Memory B cell (primary cell): ENCODE data around the gene RHD.
"Not testable (repeated sequence)": the region's sequence is repeated elsewhere in the genome, so short reads cannot be mapped to it uniquely, and the experiment has no call there.

Source experiments
- ATAC-seq: fragments of 150-1000 bp; cut with Tn5 transposase; 2 replicates; pipeline ENCODE4 v1.10.0; 2021; ENCODE audit warnings: low read depth, mild to moderate bottlenecking, moderate library complexity
- DNase-seq, 2 donors: peaks; one replicate each; pipeline ENCODE4 v3.0.0; 2022; ENCODE audit warnings: low spot score in 2 of 2
- H3K27ac Mint-ChIP-seq: one replicate; pipeline ENCODE4 v1.8.0; 2022; ENCODE audit warnings: mild to moderate bottlenecking, moderate library complexity, mixed read lengths
- H3K27me3 Mint-ChIP-seq: one replicate; pipeline ENCODE4 v1.8.0; 2022; ENCODE audit warnings: mixed read lengths
- H3K36me3 Mint-ChIP-seq: one replicate; pipeline ENCODE4 v1.8.0; 2022; ENCODE audit warnings: mild to moderate bottlenecking, mixed read lengths
- H3K4me1 Mint-ChIP-seq: one replicate; pipeline ENCODE4 v1.8.0; 2022; ENCODE audit warnings: mixed read lengths
- H3K4me3 Mint-ChIP-seq: one replicate; pipeline ENCODE4 v1.8.0; 2022; ENCODE audit warnings: mild to moderate bottlenecking, moderate library complexity, mixed read lengths
- H3K9me3 Mint-ChIP-seq: one replicate; pipeline ENCODE4 v1.8.0; 2022; ENCODE audit warnings: mixed read lengths

Gene RHD

DNA sequence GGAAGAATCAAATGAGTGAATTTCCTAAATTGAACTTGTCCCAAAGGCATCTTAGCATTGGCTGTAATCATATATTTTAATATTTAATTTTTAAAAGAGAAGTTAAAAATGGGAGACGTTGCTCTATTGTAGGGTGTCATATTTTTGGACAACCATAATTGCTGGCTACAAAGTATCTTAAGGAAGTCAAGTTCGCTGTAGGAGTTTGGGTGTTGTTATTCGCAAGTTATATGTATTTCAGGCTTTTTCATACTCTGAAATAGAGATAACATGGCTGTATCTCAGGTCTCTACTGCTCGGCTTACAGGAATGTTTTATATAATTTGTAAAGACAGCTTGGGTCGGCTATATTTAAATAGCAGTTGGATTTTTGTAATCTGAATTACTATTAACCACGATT lies 66.7 kb downstream of the RHD start:
- peaks cover 5% of the 10 kb centered on the region for H3K36me3 Mint-ChIP-seq
- no peak for ATAC-seq
- H3K9me3 Mint-ChIP-seq = no peaks in the 10 kb centered on the region
- H3K27me3 Mint-ChIP-seq = no peaks in the 10 kb centered on the region
- H3K4me1 Mint-ChIP-seq = peaks cover 11% of the 10 kb centered on the region
- DNase-seq = no peak
- peak overlapping the region; percentile 94 for H3K27ac Mint-ChIP-seq
- H3K4me3 Mint-ChIP-seq = peak overlapping the region; percentile 96

DNA sequence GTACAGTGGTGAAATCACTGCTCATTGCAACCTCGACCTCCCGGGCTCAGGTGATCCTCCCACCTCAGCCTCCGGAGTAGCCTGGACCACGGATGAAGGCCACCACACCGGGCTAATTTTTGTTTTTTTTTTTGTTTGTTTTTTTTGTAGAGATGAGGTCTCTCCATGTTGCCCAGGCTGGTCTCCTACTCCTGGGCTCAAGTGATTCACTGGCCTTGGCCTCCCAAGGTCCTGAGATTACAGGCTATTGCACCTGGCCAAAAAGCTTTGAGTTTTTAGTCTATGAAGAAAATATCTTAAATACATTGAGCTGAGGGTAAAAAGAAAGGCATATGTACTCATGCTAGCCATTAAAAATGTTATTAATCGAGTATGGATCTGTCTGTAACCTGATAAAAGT lies 69.4 kb downstream of the RHD start:
- Mint-ChIP-seq H3K36me3 (peaks cover 11% of the 10 kb centered on the region), H3K4me1 (peaks cover 11% of the 10 kb centered on the region), H3K27me3 (no peaks in the 10 kb centered on the region), H3K27ac (no peak overlapping the region), H3K9me3 (no peaks in the 10 kb centered on the region), H3K4me3 (no peak overlapping the region)
- ATAC-seq (no peak), DNase-seq (no peak)

DNA sequence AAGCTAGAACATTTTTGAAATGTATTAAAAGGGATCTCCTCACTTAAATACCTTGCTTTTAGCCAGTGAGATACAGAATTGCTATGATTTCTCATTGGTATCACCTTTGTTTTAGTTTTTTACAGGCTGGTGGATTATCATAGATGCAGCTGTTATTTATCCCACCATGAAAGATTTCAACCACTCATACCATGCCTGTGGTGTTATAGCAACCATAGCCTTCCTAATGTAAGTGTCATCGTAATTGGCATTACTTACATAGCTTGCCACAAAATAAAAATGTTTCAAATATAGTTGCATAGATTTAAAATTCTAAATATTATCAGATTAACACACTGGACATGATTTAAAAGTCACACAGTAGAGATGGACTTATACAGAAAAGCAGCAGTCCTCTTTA lies 70.5 kb downstream of the RHD start:
- Mint-ChIP-seq H3K9me3 (no peaks in the 10 kb centered on the region), H3K36me3 (peaks cover 16% of the 10 kb centered on the region), H3K4me1 (peaks cover 11% of the 10 kb centered on the region), H3K4me3 (no peak overlapping the region), H3K27me3 (no peaks in the 10 kb centered on the region), H3K27ac (no peak overlapping the region)
- ATAC-seq (no peak), DNase-seq (no peak)

DNA sequence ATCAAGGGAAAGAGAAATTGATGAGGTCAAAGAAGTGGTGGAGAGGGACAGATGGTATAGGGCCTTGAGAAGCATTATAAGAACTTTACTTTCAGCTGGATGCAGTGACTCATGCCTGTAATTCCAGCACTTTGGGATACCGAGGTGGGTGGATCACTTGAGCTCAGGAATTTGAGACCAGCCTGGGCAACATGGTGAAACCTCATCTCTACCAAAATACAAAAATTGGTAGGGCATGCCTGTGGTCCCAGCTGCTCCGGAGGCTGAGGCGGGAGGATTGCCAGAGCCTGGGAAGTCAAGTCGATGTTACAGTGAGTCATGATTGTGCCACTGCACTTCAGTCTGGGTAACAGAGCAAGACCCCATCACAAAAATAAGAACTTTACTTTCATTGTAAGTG lies 71.6 kb downstream of the RHD start:
- H3K4me1 Mint-ChIP-seq = peaks cover 13% of the 10 kb centered on the region
- no peaks in the 10 kb centered on the region for H3K27me3 Mint-ChIP-seq
- no peak for DNase-seq
- ATAC-seq = no peak
- H3K9me3 Mint-ChIP-seq = no peaks in the 10 kb centered on the region
- peaks cover 17% of the 10 kb centered on the region for H3K36me3 Mint-ChIP-seq
- H3K4me3 Mint-ChIP-seq = no peak overlapping the region
- H3K27ac Mint-ChIP-seq = no peak overlapping the region

DNA sequence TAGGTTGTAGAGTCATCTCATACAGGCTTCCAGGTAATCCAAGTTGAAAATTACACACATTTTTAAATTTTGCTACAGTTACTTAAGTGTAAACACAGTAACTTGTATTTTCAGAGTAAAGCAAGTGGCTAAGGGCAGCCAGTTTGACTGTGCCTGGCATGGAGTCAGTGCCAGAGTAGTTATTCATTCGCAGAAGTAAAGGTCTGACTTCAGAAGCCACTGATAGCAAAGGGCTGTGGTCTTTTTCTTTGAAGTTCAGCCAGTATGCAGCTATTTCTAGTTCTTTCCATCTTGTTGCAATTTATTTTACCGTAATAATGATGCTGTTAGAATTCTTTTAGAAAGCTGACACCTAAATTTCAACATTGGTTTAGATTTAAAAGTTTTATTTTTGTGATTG lies 75.2 kb downstream of the RHD start:
- Mint-ChIP-seq H3K4me3 (no peak overlapping the region), H3K27me3 (no peaks in the 10 kb centered on the region), H3K9me3 (no peaks in the 10 kb centered on the region), H3K36me3 (peaks cover 23% of the 10 kb centered on the region), H3K4me1 (peaks cover 8% of the 10 kb centered on the region), H3K27ac (no peak overlapping the region)
- DNase-seq (no peak), ATAC-seq (no peak)

DNA sequence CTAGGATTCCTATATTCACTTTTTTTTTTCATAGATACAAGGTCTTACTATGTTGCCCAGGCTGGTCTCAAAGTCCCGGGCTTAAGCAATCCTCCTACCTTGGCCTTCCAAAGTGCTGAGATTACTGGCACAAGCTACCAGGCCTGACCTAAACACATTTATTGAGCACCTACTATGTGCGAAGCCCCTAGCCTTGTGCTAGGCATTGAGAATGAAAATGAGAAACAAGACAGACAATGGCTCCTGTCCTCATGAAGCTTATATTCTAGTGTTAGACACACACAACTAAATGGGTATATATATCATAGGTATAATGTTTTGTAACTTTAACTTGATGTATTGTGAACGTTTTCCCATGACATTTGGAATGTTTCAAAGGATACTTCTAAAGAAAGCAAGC lies 77.3 kb downstream of the RHD start:
- Mint-ChIP-seq H3K9me3 (no peaks in the 10 kb centered on the region), H3K27ac (no peak overlapping the region), H3K4me1 (peaks cover 2% of the 10 kb centered on the region), H3K27me3 (no peaks in the 10 kb centered on the region), H3K36me3 (peaks cover 20% of the 10 kb centered on the region), H3K4me3 (no peak overlapping the region)
- DNase-seq (no peak), ATAC-seq (no peak)

DNA sequence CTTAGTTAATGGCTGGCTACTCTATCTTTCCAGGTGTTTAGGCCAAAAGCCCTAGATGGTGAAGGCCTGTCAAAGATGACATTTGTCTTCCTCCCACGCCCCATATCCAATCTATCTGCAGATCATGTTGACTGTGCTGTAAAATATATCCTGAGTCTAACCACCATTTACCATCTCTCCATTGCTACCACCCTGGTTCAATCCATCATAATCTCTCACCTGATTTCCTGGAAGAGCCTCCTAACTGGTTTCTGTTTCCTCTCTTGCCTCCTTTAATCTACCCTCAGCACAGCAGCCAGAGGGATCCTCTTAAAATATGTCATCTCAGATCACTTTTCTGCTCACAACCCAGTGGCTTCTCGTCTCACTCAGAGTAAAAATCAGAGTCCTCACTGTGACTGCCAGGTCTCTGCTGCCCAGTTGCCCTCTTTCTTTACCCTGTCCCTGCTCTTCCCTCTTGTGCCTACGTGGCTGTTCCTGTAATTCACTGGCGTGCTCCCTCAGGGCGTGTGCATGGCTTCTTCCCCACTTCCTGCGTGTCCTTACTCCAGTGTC lies 83.6 kb downstream of the RHD start:
- DNase-seq (no peak), ATAC-seq (no peak)
- H3K4me1 Mint-ChIP-seq = peaks cover 6% of the 10 kb centered on the region
- H3K27me3 Mint-ChIP-seq = no peaks in the 10 kb centered on the region
- no peaks in the 10 kb centered on the region for H3K9me3 Mint-ChIP-seq
- H3K27ac Mint-ChIP-seq = peak overlapping the region; percentile 80
- no peak overlapping the region for H3K4me3 Mint-ChIP-seq
- H3K36me3 Mint-ChIP-seq = peaks cover 20% of the 10 kb centered on the region

DNA sequence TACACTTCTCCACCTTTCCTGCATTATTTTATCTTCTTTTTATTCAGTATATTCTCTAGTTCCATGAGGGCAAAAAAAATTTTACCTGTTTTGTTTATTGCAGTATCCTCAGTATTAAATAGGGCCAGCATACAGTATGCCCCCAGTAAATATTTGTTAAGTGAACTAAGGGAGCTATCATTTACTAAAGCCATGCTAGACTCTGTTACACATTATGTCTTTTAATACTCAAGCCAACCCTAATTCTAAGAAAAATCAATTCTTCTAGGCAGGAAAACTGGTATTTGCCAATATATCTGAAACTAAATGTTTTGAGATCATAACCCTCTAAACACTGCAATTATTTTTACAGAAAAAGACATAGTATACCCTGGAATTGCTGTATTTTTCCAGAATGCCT lies 84.1 kb downstream of the RHD start:
- Mint-ChIP-seq H3K9me3 (no peaks in the 10 kb centered on the region), H3K4me3 (no peak overlapping the region), H3K36me3 (peaks cover 24% of the 10 kb centered on the region), H3K27me3 (no peaks in the 10 kb centered on the region), H3K4me1 (peaks cover 6% of the 10 kb centered on the region), H3K27ac (peak overlapping the region; percentile 80)
- ATAC-seq (no peak), DNase-seq (no peak)

DNA sequence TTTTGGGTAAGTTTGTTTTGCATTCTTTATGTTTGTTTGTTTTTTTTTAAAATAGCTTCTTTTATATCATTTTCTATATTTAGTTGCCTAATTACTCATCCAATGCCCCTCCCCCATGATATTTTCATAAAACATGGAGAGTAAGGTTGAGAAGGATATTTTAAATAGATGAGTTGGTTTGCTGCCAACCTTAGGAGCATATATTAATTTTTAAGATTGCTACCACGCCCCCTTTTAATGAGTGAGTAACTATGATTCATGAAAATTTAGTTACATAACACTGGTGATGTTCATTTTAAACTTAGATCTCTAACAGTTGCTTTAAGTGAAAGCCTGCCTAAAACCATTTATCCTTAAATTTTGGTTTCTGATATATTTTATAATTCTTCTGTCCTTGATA lies 84.5 kb downstream of the RHD start:
- Mint-ChIP-seq H3K4me3 (no peak overlapping the region), H3K9me3 (no peaks in the 10 kb centered on the region), H3K4me1 (peaks cover 6% of the 10 kb centered on the region), H3K27me3 (no peaks in the 10 kb centered on the region), H3K36me3 (peaks cover 28% of the 10 kb centered on the region), H3K27ac (peak overlapping the region; percentile 11)
- ATAC-seq = no peak
- DNase-seq = no peak

DNA sequence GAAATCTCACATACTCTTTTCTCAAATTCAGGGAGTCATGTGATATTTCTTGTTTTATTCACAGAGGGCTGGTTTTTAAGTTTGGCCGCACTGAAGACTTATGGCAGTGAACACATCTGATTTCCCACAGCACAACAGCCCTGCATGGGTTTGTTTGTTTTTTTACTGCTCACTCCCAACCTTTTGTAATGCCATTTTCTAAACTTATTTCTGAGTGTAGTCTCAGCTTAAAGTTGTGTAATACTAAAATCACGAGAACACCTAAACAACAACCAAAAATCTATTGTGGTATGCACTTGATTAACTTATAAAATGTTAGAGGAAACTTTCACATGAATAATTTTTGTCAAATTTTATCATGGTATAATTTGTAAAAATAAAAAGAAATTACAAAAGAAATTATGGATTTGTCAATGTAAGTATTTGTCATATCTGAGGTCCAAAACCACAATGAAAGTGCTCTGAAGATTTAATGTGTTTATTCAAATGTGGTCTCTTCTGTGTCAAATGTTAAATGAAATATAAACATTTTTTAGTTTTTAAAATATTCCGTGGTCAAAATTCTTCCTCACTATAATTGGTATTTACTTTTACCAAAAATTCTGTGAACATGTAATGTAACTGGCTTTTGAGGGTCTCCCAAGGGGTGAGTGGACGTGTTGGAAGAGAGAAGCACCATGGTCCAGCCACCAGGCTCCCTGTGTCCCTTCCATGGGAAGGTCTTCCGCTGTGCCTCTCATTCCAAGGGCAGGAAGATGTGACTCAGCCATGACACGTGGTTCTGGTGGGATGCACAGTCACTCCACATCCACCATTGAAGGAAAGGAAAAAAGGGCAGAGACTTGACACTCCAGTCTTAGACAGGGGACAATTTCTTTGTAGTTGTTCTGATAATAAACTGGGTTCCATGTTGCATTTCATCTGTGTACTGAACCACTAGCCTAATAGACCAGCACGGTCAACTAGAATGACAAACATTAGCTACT lies 88.6 kb downstream of the RHD start:
- no peak overlapping the region for H3K27ac Mint-ChIP-seq
- no peaks in the 10 kb centered on the region for H3K9me3 Mint-ChIP-seq
- DNase-seq (no peak), ATAC-seq (no peak)
- H3K4me1 Mint-ChIP-seq = peaks cover 4% of the 10 kb centered on the region
- no peak overlapping the region for H3K4me3 Mint-ChIP-seq
- H3K27me3 Mint-ChIP-seq = no peaks in the 10 kb centered on the region
- H3K36me3 Mint-ChIP-seq = peaks cover 20% of the 10 kb centered on the region

DNA sequence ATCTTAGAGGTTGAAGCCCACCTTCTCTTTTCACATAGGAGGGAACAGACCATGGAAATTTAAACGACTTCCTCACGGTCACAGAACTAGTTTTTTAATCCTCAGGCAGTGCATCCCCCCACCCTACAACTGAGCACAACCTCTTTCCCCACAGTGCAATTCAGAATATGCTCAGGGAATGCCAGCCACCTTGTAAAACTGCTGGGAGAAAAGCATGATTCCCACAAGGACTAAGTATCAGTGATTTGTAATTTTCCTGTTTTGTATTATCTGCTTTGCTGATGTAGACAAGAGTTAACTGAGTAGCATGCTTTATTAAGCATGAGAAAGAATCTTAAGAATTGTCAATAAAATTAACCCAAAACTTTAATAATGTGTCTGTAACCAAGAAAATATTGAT lies 89.6 kb downstream of the RHD start:
- Mint-ChIP-seq H3K4me3 (no peak overlapping the region), H3K4me1 (no peaks in the 10 kb centered on the region), H3K27me3 (no peaks in the 10 kb centered on the region), H3K36me3 (peaks cover 15% of the 10 kb centered on the region), H3K9me3 (no peaks in the 10 kb centered on the region), H3K27ac (no peak overlapping the region)
- ATAC-seq = no peak
- no peak for DNase-seq

DNA sequence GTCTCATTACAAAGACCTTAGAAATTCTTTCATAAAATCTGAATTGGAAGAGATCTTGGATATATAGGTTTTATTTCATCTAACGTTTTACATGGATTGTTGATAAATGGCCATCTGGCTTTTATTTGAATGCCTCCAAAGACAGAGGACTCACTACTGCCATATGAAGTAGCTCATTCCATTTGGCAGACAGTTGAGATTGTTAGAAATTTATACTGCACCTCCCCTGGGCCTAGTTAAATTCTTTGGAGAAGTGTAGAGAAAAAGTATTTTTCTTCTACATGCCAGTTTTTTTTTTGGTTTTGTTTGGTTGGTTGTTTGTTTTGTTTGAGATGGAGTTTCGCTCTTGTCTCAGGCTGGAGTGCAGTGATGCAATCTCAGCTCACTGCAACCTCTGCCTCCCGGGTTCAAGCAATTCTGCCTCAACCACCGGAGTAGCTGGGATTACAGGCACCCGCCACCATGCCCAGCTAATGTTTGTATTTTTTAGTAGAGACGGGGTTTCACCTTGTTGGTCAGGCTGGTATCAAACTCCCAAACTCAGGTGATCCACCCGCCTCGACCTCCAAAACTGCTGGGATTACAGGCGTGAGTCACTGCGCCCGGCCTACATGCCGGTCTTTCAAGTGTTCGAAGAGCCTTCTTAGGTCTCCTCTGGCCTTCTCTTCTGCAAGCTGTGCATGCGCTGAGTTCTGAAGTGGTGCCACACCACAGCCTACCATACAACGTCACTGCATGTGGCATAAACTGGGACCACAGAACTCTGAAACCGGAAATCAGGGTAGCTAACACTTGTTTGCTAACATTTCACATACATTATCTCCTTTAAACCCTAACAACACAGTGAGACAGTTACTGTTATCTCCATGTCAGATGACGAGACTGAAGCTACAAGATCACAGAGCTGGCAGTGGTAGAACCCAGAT lies 90.6 kb downstream of the RHD start:
- not testable (repeated sequence) for ATAC-seq, H3K9me3 Mint-ChIP-seq, H3K4me1 Mint-ChIP-seq, DNase-seq, H3K27me3 Mint-ChIP-seq, H3K4me3 Mint-ChIP-seq, H3K27ac Mint-ChIP-seq
- H3K36me3 Mint-ChIP-seq = peaks cover 15% of the 10 kb centered on the region

DNA sequence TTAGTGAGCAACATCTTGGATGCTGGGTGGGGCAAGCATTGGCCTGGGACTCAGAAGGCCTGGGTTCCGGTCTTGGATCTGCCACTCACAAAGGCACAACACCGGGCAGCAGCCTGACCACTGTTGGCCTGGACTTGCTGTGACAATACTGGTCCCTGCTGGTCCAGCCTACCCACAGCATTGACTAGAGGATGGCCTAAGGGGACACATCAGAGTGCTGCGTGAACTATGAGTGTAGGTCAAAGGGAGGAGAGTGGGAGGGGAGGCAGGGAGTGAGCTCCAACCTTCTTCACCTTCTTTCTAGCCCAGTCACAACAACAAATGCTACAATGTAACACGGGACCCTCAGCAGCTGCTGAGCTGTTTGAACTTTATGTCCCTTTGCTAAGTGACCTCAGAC lies 96.9 kb downstream of the RHD start:
- Mint-ChIP-seq H3K36me3 (no peaks in the 10 kb centered on the region), H3K4me3 (no peak overlapping the region), H3K27ac (no peak overlapping the region), H3K27me3 (no peaks in the 10 kb centered on the region), H3K9me3 (no peaks in the 10 kb centered on the region), H3K4me1 (no peaks in the 10 kb centered on the region)
- no peak for DNase-seq
- no peak for ATAC-seq

DNA sequence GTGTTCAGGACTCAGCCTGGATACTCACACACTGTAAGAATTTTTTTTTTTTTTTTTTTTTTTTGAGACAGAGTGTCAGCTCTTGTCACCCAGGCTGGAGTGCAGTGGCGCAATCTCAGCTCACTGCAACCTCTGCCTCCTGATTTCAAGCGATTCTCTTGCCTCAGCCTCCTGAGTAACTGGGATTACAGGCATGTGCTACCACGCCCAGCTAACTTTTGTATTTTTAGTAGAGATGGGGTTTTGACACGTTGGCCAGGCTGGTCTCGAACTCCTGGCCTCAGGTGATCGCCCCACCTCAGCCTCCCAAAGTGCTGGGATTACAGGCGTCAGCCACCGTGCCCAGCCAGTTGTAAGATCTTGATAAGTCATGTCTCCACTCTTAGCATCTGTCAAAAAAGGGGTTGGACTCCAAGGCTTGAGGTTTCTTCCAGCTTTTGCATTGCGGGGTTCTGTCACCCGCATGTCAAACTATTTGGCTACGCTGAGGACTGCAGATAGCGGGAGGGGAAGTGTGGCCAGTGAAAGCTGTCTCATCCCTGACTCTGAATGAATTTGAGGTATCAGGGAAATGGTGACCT lies 97.5 kb downstream of the RHD start:
- not testable (repeated sequence) for ATAC-seq, H3K4me3 Mint-ChIP-seq, H3K9me3 Mint-ChIP-seq, H3K27ac Mint-ChIP-seq, H3K4me1 Mint-ChIP-seq, DNase-seq, H3K27me3 Mint-ChIP-seq, H3K36me3 Mint-ChIP-seq
